Adrenal gland (tissue), 5 donors: ENCODE measurements around the gene NFATC2IP.

Source experiments
- POLR2A ChIP-seq, 2 donors: fragments of 450-650 bp; IDR thresholded peaks; one replicate each; pipeline ENCODE4 v1.6.1; 2017; ENCODE audit warnings: antibody characterized with exemption in 2 of 2, mild to moderate bottlenecking in 2 of 2, moderate library complexity in 1 of 2
- TF ChIP-seq, protein P1 (sequence below), 6 experiments: fragments of 450-650 bp in 4 of 6; fragments of 200-600 bp in 2 of 6; sonication (generic) in 1 of 6; IDR thresholded peaks; 1 replicate in 5 of 6; 2 replicates in 1 of 6; pipeline versions ENCODE4 v1.5.1 to v1.8.0; 2016 to 2021; ENCODE audit warnings: antibody characterized with exemption in 6 of 6, mild to moderate bottlenecking in 2 of 6, moderate library complexity in 1 of 6
- donor health status: DM: no; HTN: no; CAD: no.

DNA sequence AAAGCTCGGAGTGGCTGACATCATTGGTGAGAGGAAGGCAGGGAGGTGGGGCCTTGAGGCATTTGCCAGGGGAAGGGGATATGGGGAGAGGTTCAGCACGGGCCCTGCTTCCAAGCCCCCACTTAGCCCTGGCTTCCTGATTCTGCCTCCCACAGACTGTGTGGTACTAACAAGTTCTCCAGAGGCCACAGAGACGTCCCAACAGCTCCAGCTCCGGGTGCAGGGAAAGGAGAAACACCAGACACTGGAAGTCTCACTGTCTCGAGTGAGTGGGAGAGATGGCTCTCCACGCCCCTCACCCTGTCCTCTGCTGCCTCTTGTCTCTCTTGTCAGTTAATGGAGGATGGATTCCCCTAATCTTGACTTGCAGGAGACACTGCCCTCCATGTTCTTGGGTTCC is 8.1 kb downstream of the NFATC2IP start:
- TF ChIP-seq, protein P1, sequence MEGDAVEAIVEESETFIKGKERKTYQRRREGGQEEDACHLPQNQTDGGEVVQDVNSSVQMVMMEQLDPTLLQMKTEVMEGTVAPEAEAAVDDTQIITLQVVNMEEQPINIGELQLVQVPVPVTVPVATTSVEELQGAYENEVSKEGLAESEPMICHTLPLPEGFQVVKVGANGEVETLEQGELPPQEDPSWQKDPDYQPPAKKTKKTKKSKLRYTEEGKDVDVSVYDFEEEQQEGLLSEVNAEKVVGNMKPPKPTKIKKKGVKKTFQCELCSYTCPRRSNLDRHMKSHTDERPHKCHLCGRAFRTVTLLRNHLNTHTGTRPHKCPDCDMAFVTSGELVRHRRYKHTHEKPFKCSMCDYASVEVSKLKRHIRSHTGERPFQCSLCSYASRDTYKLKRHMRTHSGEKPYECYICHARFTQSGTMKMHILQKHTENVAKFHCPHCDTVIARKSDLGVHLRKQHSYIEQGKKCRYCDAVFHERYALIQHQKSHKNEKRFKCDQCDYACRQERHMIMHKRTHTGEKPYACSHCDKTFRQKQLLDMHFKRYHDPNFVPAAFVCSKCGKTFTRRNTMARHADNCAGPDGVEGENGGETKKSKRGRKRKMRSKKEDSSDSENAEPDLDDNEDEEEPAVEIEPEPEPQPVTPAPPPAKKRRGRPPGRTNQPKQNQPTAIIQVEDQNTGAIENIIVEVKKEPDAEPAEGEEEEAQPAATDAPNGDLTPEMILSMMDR (IDR thresholded peaks at IDR 0.05) = no peak
- no peak for TF ChIP-seq POLR2A (IDR thresholded peaks at IDR 0.05)
